ENCODE results near the gene TYRO3.

TYRO3 gene

GRCh38 chr15:41543521-41543870, 15.5 kb upstream of the TYRO3 start:
- H3K27ac Mint-ChIP-seq, result peak overlapping the region; percentile 95
- H3K27me3 Mint-ChIP-seq, result no peaks in the 10 kb centered on the region
- no peaks in the 10 kb centered on the region for H3K9me3 Mint-ChIP-seq
- DNase-seq, result no peak
- H3K4me1 Mint-ChIP-seq (ENCODE audit: low read depth), result peaks cover 24% of the 10 kb centered on the region
- H3K36me3 Mint-ChIP-seq (ENCODE audit: low read depth), result peaks cover 25% of the 10 kb centered on the region
- H3K4me3 Mint-ChIP-seq, result peak overlapping the region; percentile 99

GRCh38 chr15:41544650-41545015, 14.4 kb upstream of the TYRO3 start:
- Mint-ChIP-seq H3K27ac (peak overlapping the region; percentile 95), H3K4me1 (ENCODE audit: low read depth) (peaks cover 21% of the 10 kb centered on the region), H3K9me3 (no peaks in the 10 kb centered on the region), H3K27me3 (no peaks in the 10 kb centered on the region), H3K4me3 (peak overlapping the region; percentile 99), H3K36me3 (ENCODE audit: low read depth) (peaks cover 22% of the 10 kb centered on the region)
- DNase-seq, result no peak

- Mint-ChIP-seq H3K27ac (peak overlapping the region; percentile 95), H3K36me3 (ENCODE audit: low read depth) (peaks cover 22% of the 10 kb centered on the region), H3K27me3 (no peaks in the 10 kb centered on the region), H3K4me1 (ENCODE audit: low read depth) (peaks cover 21% of the 10 kb centered on the region), H3K9me3 (no peaks in the 10 kb centered on the region), H3K4me3 (peak overlapping the region; percentile 99)
- DNase-seq, result no peak
Observed at GRCh38 chr15:41545218-41545617, 13.8 kb upstream of the TYRO3 start.

- H3K9me3 Mint-ChIP-seq, result no peaks in the 10 kb centered on the region
- peaks cover 15% of the 10 kb centered on the region for H3K4me1 Mint-ChIP-seq (ENCODE audit: low read depth)
- no peak for DNase-seq
- no peak overlapping the region for H3K27ac Mint-ChIP-seq
- no peaks in the 10 kb centered on the region for H3K27me3 Mint-ChIP-seq
- H3K4me3 Mint-ChIP-seq, result no peak overlapping the region
- H3K36me3 Mint-ChIP-seq (ENCODE audit: low read depth), result peaks cover 7% of the 10 kb centered on the region
Observed at GRCh38 chr15:41546851-41547786, 11.9 kb upstream of the TYRO3 start.

GRCh38 chr15:41550066-41550775, 8.8 kb upstream of the TYRO3 start:
- no peak for DNase-seq
- H3K4me1 Mint-ChIP-seq (ENCODE audit: low read depth), result peaks cover 5% of the 10 kb centered on the region
- no peaks in the 10 kb centered on the region for H3K27me3 Mint-ChIP-seq
- no peak overlapping the region for H3K4me3 Mint-ChIP-seq
- no peak overlapping the region for H3K27ac Mint-ChIP-seq
- H3K9me3 Mint-ChIP-seq, result no peaks in the 10 kb centered on the region
- H3K36me3 Mint-ChIP-seq (ENCODE audit: low read depth), result no peaks in the 10 kb centered on the region

GRCh38 chr15:41553731-41554130, 5.3 kb upstream of the TYRO3 start:
- no peak for DNase-seq
- no peak overlapping the region for H3K4me3 Mint-ChIP-seq
- H3K27me3 Mint-ChIP-seq, result no peaks in the 10 kb centered on the region
- no peaks in the 10 kb centered on the region for H3K9me3 Mint-ChIP-seq
- no peaks in the 10 kb centered on the region for H3K36me3 Mint-ChIP-seq (ENCODE audit: low read depth)
- H3K4me1 Mint-ChIP-seq (ENCODE audit: low read depth), result peaks cover 15% of the 10 kb centered on the region
- no peak overlapping the region for H3K27ac Mint-ChIP-seq

- no peak for DNase-seq
- Mint-ChIP-seq H3K4me1 (ENCODE audit: low read depth) (peaks cover 15% of the 10 kb centered on the region), H3K4me3 (no peak overlapping the region), H3K9me3 (no peaks in the 10 kb centered on the region), H3K27ac (no peak overlapping the region), H3K36me3 (ENCODE audit: low read depth) (no peaks in the 10 kb centered on the region), H3K27me3 (no peaks in the 10 kb centered on the region)
Observed at GRCh38 chr15:41554343-41554742, 4.7 kb upstream of the TYRO3 start.

- H3K36me3 Mint-ChIP-seq (ENCODE audit: low read depth), result no peaks in the 10 kb centered on the region
- no peak overlapping the region for H3K27ac Mint-ChIP-seq
- H3K27me3 Mint-ChIP-seq, result peaks cover 4% of the 10 kb centered on the region
- no peak overlapping the region for H3K4me3 Mint-ChIP-seq
- no peaks in the 10 kb centered on the region for H3K9me3 Mint-ChIP-seq
- peaks cover 20% of the 10 kb centered on the region for H3K4me1 Mint-ChIP-seq (ENCODE audit: low read depth)
- no peak for DNase-seq
Observed at GRCh38 chr15:41554915-41555314, 4.1 kb upstream of the TYRO3 start.

GRCh38 chr15:41556677-41557076, 2.3 kb upstream of the TYRO3 start:
- no peaks in the 10 kb centered on the region for H3K36me3 Mint-ChIP-seq (ENCODE audit: low read depth)
- no peak overlapping the region for H3K27ac Mint-ChIP-seq
- no peak overlapping the region for H3K4me3 Mint-ChIP-seq
- peaks cover 20% of the 10 kb centered on the region for H3K27me3 Mint-ChIP-seq
- DNase-seq, result no peak
- no peaks in the 10 kb centered on the region for H3K9me3 Mint-ChIP-seq
- H3K4me1 Mint-ChIP-seq (ENCODE audit: low read depth), result peaks cover 21% of the 10 kb centered on the region

- peaks cover 21% of the 10 kb centered on the region for H3K4me1 Mint-ChIP-seq (ENCODE audit: low read depth)
Observed at GRCh38 chr15:41557673-41558399, 1.2 kb upstream of the TYRO3 start.

GRCh38 chr15:41559239-41559782, 299 bp downstream of the TYRO3 start:
- H3K27ac Mint-ChIP-seq, result peak overlapping the region; percentile 83
- no peaks in the 10 kb centered on the region for H3K9me3 Mint-ChIP-seq
- DNase-seq, result no peak
- H3K27me3 Mint-ChIP-seq, result peaks cover 24% of the 10 kb centered on the region
- no peaks in the 10 kb centered on the region for H3K36me3 Mint-ChIP-seq (ENCODE audit: low read depth)
- peak overlapping the region; percentile 77 for H3K4me3 Mint-ChIP-seq
- H3K4me1 Mint-ChIP-seq (ENCODE audit: low read depth), result peaks cover 21% of the 10 kb centered on the region

More at GRCh38 chr15:41557673-41558399, 1.2 kb upstream of the TYRO3 start:
- Mint-ChIP-seq H3K27me3 (peaks cover 24% of the 10 kb centered on the region), H3K9me3 (no peaks in the 10 kb centered on the region), H3K27ac (peak overlapping the region; percentile 75), H3K4me3 (peak overlapping the region; percentile 75), H3K36me3 (ENCODE audit: low read depth) (no peaks in the 10 kb centered on the region)
- peak; percentile 80 for DNase-seq

GRCh38 chr15:41560572-41560874, 1.5 kb downstream of the TYRO3 start:
- Mint-ChIP-seq H3K27me3 (peaks cover 24% of the 10 kb centered on the region), H3K4me1 (ENCODE audit: low read depth) (peaks cover 16% of the 10 kb centered on the region), H3K36me3 (ENCODE audit: low read depth) (no peaks in the 10 kb centered on the region), H3K27ac (no peak overlapping the region), H3K4me3 (peak overlapping the region; percentile 77), H3K9me3 (no peaks in the 10 kb centered on the region)
- no peak for DNase-seq

- peaks cover 24% of the 10 kb centered on the region for H3K27me3 Mint-ChIP-seq
- peaks cover 17% of the 10 kb centered on the region for H3K4me1 Mint-ChIP-seq (ENCODE audit: low read depth)
- no peak for DNase-seq
- H3K4me3 Mint-ChIP-seq, result no peak overlapping the region
- H3K9me3 Mint-ChIP-seq, result no peaks in the 10 kb centered on the region
- no peak overlapping the region for H3K27ac Mint-ChIP-seq
- no peaks in the 10 kb centered on the region for H3K36me3 Mint-ChIP-seq (ENCODE audit: low read depth)
Observed at GRCh38 chr15:41561104-41561776, 2.2 kb downstream of the TYRO3 start.

GRCh38 chr15:41561777-41562145, 2.7 kb downstream of the TYRO3 start:
- Mint-ChIP-seq H3K4me3 (no peak overlapping the region), H3K36me3 (ENCODE audit: low read depth) (no peaks in the 10 kb centered on the region), H3K27ac (no peak overlapping the region), H3K27me3 (peaks cover 24% of the 10 kb centered on the region), H3K9me3 (no peaks in the 10 kb centered on the region), H3K4me1 (ENCODE audit: low read depth) (peaks cover 17% of the 10 kb centered on the region)
- DNase-seq, result no peak
